HG02610 (cell line): ENCODE results near the gene MSANTD1.

ENCODE experiments used
- ATAC-seq: cut with Tn5 transposase; IDR thresholded peaks from one replicate; pipeline ENCODE4 v1.9.1; 2021; ENCODE audit warnings: mild to moderate bottlenecking, moderate library complexity; ENCODE audit not compliant: unreplicated experiment

Gene MSANTD1

GRCh38 chr4:3262208-3263052 is 13.5 kb downstream of the MSANTD1 start:
- ATAC-seq = no peak

DNA sequence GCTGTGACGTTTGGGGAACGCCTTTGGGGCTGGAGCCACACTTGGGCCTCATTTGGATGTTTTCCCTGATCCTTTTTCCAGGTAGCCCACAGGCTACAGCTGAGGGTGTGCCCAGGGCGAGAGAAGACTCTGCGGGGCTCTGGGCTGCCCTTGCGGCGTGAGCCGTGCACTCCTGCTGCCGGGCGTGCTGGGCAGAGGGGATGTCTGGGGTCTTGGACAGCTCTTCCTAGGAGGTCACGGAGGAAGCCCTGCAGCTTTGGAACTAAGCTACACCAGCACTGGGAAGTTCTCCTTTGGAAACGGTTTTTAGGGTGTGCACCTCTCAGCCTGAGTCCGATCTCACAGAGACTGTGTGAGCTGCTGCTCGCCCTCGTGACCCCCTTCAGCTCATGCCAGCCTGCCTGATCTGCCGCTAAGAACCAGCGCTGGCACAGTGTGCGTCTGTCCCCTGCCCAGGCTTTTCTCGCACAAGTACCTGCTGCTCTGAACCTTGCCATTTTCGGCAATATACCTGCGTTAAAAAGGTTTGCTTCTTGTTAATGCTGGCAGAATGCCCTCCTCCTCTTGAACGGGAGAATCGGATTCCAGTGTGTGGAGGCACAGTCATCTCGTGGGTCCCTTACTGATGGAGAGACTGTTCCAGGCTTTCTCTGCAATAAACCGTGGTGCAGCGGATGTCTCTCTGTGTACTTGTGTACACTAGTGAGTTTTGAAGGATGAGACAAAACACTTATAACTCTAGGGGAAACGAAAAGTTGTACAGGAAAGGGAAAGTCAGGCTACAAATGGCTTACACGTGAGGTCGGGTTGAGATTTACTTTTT is 14.3 kb downstream of the MSANTD1 start:
- ATAC-seq = no peak

DNA sequence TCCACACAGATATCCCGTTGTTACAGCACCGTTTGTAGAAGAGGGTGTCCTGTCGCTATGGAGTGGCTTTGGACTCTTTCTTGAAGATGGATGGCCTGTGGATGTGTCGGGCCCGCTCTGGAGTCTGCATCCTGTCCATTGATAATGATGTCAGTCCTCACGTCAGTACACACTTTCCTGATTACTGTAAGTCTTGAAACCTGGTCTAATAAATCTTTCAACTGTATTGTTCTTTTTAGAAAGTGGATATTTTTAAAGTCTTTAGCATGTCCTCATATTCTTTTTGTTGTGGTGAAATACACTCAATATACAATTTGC is 14.9 kb downstream of the MSANTD1 start:
- ATAC-seq = no peak

GRCh38 chr4:3266076-3266475 is 17.1 kb downstream of the MSANTD1 start:
- ATAC-seq = no peak

GRCh38 chr4:3267576-3268394 is 18.8 kb downstream of the MSANTD1 start:
- ATAC-seq = no peak

GRCh38 chr4:3268395-3269104 is 19.6 kb downstream of the MSANTD1 start:
- ATAC-seq = no peak

- ATAC-seq = no peak
These were observed 20.4 kb downstream of the MSANTD1 start for GRCh38 chr4:3269105-3269927.

DNA sequence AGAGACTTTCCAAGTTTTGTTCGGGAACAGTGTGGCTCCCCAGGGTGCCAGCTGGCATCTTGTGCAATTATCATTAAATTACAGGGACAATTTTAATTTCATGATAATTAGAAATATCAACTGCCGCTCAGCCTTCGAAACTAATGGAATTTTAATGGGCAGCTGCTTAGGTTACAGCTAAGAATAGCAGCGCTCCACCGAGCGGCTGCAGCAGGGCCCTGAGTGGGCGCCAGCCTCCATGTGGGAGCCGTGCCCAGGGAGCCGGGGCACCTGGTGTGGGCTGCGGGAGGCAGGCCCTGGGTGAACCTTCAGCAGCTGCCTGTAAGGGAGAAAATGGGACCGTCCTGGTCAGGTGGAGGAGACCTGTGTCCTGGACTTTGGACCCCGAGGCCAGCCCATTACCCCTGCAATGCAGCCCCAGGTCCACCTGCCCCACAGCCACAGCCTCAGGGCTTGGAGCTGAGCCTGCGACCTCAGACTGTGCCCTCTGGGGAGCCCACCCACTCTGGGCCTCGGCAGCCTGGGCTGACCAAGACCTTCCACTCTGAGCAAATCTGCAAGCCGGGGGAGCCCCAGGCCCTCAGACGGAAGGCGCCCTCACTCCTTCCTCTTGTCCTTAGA is 21.1 kb downstream of the MSANTD1 start:
- ATAC-seq = no peak

- no peak for ATAC-seq
These were observed 22.2 kb downstream of the MSANTD1 start for GRCh38 chr4:3271131-3271530.

GRCh38 chr4:3276986-3277385 is 28.0 kb downstream of the MSANTD1 start:
- no peak for ATAC-seq

DNA sequence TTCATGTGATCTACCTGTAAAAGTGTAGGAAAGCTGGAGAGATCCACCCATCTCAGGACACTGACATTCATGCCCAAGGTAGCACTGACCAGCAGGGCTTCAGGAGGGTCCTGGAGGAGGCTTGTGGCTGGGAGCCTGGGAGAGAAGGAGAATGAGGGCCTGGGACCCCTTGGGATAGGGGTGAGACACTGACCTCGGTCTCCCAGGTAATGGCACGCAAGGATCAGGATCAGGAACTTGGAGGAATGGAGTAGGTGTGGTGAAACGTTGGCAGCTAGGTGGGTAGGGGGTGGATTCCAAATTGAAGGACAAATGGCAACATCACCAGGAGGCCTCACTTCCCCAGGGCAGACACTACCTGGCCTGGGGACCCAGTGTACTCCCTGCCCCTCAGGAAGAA is 31.5 kb downstream of the MSANTD1 start:
- no peak for ATAC-seq

DNA sequence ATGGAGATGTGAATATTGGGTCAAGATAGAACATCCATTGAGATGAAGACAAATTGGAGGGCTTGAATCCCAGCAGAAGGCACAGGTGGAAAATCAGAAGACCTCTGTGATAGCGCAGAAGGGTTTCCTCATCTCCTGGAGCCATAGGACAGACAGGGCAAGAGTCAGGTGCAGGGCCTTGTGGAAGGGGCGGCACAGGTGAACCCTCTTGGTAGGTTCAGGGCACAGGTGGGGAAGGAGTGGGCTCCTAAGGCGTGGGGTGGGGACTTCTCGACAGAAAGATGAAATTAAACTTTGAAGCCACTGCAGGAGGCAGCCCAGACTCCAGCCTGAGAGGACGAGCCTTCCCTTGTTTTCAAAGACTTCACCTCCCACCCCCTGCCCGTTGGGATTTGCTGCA is 34.5 kb downstream of the MSANTD1 start:
- no peak for ATAC-seq

DNA sequence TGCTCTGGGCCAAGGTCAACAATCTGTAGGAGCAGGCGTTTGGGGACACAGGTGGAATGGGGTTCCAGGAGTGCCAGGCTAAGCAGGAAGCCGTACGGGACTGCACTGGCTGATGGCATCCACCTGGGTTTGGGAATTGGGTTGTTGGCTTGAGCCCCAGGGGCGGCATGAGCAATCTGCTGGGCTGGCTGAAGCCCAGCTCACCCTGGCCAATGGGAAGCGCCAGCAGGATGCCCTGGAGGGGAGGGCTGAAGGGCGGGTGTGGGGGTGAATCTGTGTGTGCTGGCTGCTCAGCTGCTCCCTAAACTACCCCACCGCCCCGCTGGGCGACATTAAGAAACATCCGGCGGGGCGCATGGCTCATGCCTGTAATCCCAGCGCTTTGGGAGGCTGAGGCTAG is 35.0 kb downstream of the MSANTD1 start:
- no peak for ATAC-seq

DNA sequence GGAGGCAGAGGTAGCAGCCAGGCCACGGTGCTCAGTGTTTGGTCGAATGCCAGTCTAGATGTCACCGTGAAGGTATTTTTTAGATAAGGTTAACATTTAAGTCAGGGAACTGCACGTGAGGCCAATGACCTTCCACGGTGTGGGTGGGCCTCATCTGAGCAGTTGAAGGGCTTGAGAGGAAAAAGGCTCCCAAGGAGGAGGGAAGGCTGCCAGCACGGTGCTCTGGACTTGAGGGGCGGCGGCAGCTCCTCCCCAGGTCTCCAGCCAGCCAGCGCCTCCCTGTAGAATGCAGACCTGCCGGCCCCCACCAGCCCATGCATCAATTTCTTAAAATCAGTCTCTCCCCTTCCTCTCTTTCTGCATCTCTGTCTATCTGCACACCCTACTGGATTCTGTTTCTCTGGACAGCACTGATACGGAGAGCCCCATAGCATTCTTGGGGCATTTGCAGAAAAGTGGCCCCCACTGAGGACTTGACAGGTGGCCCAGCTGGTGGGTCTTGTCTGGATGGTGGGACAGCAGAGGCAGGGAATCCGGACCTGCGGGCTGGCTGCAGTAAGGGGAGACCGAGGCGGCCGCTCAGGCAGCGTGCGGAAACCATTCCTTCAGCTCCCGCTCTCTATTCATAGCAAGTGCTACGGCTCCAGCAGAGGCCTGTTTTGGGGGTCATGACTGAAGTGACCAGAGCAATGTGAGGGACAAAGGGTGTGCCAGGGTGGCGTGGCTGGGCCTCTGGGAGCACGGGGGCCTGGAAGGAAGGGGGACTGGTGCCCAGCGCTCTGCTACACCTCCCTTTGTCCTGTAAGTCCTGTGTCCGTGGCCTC is 36.0 kb downstream of the MSANTD1 start:
- ATAC-seq = no peak

DNA sequence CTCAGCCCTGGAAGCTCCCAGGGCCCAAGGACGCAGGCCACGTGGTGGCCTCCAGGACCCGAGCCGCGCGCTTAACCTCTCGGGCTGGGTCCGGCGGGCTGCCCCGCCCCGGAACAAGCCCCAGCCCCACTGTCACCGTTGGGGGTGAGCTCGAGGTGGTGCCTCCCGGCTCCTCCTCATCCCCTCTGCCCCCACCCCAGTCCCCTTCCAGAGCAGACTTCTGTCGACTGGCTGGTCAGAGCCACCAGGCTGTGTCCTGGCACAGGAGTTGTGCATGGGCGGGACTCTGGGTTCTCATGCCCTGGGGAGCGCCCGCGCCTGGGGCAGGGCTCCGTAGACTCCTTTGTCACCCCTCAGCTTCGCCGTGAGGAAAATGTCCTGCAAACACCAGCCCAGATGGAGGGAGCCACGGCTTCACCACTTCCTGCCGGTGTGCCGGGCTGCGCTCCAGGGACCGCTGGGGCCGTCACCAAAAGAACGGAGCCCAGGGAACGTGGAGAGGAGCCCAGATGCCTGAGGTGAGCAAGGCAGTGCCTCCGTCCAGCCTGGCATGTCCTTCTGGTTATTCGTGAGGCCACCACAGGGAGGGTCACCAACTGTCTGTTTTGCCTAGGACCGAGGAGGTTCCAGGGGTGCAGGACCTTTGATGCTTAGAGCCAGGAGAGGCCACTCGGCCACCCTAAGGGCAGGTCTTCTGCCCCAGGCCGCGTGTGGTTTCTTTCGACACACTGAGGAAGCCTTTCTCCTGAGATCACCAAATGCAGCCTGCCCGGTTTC is 36.8 kb downstream of the MSANTD1 start:
- ATAC-seq = peak; percentile 76

DNA sequence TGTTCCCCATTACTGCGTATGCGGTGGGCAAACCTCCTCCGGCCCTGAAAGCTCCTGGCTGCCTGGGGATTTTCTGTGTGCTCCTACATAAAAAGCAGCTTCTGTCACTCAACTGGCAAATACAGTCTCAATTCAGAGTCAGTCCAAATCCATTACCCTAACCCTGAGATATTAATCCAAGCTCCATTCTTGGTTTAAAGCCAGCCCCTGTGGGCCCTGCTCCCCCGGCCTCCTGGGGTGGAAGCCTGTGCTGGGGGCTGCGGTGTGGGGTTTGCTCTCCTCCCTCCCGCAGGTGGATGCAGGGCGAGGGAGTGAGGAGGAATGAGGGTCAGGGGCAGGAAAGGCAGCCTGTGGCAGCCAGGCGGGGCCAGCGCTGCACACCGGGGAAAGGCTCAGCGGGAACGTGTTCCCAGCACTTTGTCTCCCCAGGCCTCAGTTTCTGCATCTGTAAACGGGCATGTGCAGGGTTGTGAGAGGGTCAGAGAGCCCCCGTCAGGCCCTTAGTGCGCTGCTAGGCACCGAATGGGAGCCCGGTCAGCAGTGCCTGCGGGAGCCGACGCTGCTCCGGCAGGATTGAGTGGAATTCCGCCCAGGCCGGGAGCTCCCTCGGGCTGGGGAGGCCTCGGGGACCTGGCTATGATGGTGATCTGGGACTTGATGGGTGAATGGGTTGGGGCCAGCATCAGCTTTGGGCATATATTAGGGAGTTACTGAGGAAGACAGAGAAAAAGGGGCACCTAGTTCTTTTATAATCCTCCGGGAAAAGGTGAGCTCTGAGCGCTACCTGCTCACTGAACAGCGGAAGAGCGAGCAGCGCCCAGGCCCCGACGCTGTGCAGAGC is 37.6 kb downstream of the MSANTD1 start:
- ATAC-seq = no peak
